ENCODE results near the gene RCAN2.

The RCAN2 gene

GRCh38 chr6:46216879-46217278 is 274.4 kb downstream of the RCAN2 start:
- no peak for DNase-seq (ENCODE audit: low read depth in 2 of 2)

GRCh38 chr6:46215777-46216176 is 275.5 kb downstream of the RCAN2 start:
- DNase-seq (ENCODE audit: low read depth in 2 of 2), result no peak

- no peak for DNase-seq (ENCODE audit: low read depth in 2 of 2)
Measured at GRCh38 chr6:46215213-46215612, 276.0 kb downstream of the RCAN2 start.

DNA sequence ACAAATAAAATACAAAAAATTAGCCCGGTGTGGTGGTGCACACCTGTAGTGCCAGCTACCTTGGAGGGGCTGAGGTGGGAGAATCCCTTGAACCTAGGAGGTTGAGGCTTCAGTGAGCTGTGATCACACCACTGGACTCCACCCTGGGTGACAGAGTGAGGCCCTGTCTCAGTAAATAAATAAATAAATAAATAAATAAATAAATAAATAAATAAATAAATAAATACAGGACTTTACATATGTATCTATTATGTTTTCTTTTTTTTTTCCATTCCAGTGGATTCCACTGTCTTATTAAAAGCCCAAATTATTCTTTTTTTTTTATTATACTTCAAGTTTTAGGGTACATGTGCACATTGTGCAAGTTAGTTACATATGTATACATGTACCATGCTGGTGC is 279.3 kb downstream of the RCAN2 start:
- DNase-seq (ENCODE audit: low read depth in 2 of 2), result no peak

DNA sequence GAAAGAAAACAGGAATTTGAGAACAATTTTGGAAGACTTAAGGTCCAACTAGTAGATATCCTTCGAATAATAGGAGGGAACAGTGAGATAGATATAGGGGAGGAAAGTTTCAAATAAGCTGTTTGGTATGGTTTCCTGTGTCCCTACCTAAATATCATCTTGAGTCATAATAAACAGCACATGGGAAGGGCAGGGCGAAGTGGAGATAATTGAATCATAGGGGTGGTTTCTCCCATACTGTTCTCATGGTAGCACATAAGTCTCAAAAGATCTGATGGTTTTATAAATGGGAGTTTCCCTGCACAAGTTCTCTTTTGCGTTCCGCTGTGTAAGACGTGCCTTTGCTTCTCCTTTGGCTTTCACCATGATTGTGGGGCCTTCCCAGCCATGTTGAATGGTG is 281.0 kb downstream of the RCAN2 start:
- no peak for DNase-seq (ENCODE audit: low read depth in 2 of 2)

- DNase-seq (ENCODE audit: low read depth in 2 of 2), result no peak
Measured at GRCh38 chr6:46208303-46208702, 282.9 kb downstream of the RCAN2 start.

DNA sequence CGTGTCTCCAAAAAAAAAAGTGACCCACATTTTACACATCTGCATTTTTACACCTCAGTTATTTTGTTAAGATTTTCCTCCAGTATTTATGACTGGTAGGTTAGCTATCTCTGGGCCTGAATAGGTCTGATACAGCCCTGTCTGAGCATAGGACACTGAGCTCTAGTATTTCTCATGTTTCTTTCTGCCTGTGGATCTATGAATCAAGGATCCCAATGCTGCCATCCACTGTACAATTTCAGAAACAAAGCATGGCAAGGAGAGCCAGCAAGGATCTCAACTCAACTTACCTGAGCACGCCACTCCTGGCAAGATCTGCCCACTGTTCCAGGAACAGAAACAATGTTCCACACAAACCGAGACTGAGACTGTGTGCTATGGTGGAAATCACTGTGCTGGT is 284.1 kb downstream of the RCAN2 start:
- no peak for DNase-seq (ENCODE audit: low read depth in 2 of 2)

DNA sequence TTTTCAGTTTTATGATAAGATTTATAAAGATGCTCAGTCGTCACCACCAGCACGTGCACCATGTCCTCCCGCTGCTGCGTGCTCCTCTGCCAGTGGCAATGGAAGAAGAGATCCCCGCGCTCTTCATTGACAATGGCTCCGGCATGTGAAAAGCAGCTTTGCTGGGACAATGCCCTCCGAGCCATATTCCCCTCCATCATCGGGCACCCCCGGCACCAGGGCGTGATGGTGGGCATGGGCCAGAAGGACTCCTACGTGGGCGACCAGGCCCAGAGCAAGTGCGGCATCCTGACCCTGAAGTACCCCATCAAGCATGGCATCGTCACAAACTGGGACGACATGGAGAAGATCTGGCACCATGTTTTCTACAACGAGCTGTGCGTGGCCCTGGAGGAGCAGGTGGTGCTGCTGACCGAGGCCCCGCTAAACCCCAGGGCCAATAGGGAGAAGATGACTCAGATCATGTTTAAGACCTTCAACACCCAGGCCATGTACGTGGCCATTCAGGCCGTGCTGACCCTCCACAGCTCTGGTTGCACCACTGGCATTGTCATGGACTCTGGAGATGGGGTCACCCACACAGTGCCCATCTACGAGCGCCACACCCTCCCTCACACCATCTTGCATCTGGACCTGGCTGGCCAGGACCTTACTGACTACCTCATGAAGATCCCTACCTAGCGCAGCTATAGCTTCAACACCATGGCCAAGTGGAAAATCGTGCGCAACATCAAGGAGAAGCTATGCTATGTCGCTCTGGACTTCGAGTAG is 286.2 kb downstream of the RCAN2 start:
- no peak for DNase-seq (ENCODE audit: low read depth in 2 of 2)

DNA sequence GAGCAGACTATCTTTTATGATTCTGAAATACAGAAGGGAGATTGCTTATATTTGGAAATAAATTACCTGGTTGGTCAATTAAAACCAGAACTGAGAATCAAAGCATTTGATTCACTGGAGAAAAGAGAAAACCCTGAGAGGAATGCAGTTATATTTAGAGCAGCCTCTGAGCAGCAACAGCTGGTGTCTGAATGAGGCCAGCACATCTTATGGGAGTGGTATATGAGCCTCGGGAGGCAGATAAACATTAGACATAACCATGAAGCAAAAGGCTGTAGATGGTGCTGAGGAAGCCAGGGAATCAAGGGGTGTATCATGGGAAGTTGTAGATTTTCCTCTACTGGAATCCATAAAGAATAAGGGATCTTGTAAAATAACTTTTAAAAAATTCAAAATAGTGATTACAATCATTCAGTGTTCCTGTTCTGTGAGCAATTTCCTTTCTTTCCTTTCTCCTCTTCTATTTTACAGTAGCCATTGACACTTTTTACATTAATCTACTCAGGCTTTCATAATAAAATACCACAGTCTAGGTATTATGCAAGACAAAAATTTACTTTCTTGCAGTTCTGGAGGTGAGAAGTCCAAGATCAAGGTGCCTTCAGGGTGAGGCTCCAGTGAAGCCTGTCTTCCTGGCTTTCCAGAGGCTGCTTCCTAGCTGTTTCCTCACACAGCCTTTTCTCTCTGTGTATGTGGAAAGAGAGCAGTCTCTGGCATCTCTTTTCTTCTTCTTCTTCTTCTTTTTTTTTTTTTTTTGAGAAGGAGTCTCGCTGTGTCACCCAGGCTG is 287.7 kb downstream of the RCAN2 start:
- no peak for DNase-seq (ENCODE audit: low read depth in 2 of 2)

- no peak for DNase-seq (ENCODE audit: low read depth in 2 of 2)
Measured at GRCh38 chr6:46201702-46202101, 289.5 kb downstream of the RCAN2 start.

- no peak for DNase-seq (ENCODE audit: low read depth in 2 of 2)
Measured at GRCh38 chr6:46199387-46199786, 291.9 kb downstream of the RCAN2 start.

DNA sequence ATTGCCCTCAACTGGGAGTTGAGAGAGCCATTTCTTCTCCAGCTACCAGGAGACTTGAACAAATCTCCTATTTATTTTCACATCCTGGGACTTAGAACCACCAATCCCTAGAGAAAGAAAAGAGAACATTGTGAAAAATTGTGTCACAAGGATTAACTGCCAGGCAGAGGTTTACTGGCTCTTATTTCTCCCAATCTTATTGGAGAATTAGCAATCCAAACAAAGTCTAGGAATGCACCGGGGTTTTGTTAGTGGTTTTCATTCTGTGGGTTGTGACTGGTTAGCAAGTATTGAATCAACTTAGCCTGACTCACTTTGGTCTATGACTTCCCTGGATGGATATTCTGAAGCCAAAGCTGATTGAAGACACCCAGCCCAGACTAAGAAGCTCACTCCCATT is 299.3 kb downstream of the RCAN2 start:
- DNase-seq (ENCODE audit: low read depth in 2 of 2), result no peak

GRCh38 chr6:46190889-46191288 is 300.4 kb downstream of the RCAN2 start:
- no peak for DNase-seq (ENCODE audit: low read depth in 2 of 2)

- DNase-seq (ENCODE audit: low read depth in 2 of 2), result no peak
Measured at GRCh38 chr6:46189726-46190125, 301.5 kb downstream of the RCAN2 start.

- DNase-seq (ENCODE audit: low read depth in 2 of 2), result no peak
Measured at GRCh38 chr6:46186583-46186982, 304.7 kb downstream of the RCAN2 start.

DNA sequence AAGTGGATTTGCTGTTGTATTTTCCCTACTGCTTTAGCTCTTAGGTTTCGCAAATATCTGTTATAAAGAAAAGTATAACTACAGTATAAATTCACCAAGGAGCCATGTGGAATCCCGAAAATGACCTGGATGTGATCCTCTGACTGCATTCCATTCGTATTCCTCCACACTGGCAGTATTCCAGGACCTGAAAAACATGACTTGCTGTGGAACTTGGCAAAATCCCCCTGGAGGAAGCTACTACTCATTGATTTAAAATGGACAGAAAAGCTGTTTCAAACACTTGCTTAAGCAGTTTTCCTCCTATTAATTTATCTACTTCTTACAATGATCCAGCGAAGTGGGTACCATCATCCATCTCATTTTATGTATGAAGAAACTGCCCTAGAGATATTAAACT is 307.1 kb downstream of the RCAN2 start:
- no peak for DNase-seq (ENCODE audit: low read depth in 2 of 2)

GRCh38 chr6:46175976-46176375 is 315.3 kb downstream of the RCAN2 start:
- no peak for DNase-seq (ENCODE audit: low read depth in 2 of 2)

DNA sequence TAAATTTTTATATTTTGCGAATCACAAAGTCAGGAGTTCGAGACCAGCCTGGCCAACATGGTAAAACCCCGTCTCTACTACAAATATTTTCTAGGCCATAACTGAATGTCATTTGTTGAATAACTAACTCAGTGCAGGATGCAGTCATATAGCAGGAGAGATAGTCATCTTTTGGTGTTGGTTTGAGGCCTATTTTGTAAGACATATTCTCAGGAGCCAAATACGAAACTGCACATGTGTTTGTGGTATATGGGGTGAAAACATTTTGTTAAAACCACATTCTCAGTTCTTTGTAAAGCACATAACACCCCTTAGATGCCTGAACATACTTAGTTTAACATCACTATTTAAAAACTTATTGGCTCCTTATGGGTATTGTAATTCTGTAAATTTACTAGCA is 315.8 kb downstream of the RCAN2 start:
- DNase-seq (ENCODE audit: low read depth in 2 of 2), result no peak

- DNase-seq (ENCODE audit: low read depth in 2 of 2), result no peak
Measured at GRCh38 chr6:46174904-46175303, 316.3 kb downstream of the RCAN2 start.

DNA sequence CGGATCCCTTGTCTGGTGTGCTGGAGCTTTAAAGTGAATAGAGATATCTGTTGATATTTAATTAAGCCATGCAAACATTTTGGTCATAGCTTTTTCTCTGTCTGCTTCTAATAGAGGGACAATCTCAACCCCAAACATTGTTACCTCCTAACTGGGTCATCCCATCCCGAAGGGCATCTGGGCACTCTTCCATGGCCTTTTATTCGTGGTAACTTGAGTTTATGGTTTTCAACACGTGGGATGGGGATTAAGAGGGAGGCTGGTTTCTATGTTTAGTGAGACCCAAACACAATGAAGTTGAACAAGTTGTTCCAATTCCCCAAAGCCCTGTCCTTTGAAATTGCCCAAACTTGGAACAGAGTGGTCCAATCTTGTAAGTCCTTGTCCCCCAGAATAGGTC is 319.1 kb downstream of the RCAN2 start:
- DNase-seq (ENCODE audit: low read depth in 2 of 2), result no peak
